ENCODE results near the gene OR11H6. TPM values are rescaled to one million over a fixed set of nuclear protein-coding genes. Genes with fewer than 3 reads are reported as not detected.

OR11H6 gene
- total and polyA plus RNA-seq, 2 of the 4 experiments (the other 2 are of a cell fraction): not detected

GRCh38 chr14:20179880-20180279, 43.6 kb upstream of the OR11H6 start:
- BruUV-seq (replicated peaks): no TSS peak
- no peaks in the 10 kb centered on the region for H3K36me3 ChIP-seq (ENCODE audit: control insufficient read depth, insufficient read depth, low read length)
- H3K9me3 ChIP-seq (ENCODE audit: control insufficient read depth, insufficient read depth, low read length): peaks cover 5% of the 10 kb centered on the region; the same call in 1 of the 2 replicates
- no peaks in the 10 kb centered on the region for H3K27me3 ChIP-seq (ENCODE audit: control insufficient read depth, insufficient read depth, low read length)
- H4K8ac ChIP-seq (ENCODE audit: low read depth in 2 of 2, low read length in 2 of 2): no peak overlapping the region
- no peak overlapping the region for H3K27ac ChIP-seq (ENCODE audit: insufficient read depth, low read length)
- H4K5ac ChIP-seq (ENCODE audit: low read depth, low read length): no peak overlapping the region
- no peak overlapping the region for H3K56ac ChIP-seq (ENCODE audit: extremely low read depth, insufficient read depth, low read length)
- no peak for TF ChIP-seq RAD21 (IDR thresholded peaks at IDR 0.05; ENCODE audit: low read length)
- TF ChIP-seq MXI1 (IDR thresholded peaks at IDR 0.05; ENCODE audit: borderline replicate concordance, low read depth, low read length): no peak
- no peak for TF ChIP-seq SMC3 (IDR thresholded peaks at IDR 0.05; ENCODE audit: low read depth, low read length)
- TF ChIP-seq CTCF (conservative IDR thresholded peaks at IDR 0.05; ENCODE audit: low read depth, low read length): no peak
- TF ChIP-seq CEBPB (IDR thresholded peaks at IDR 0.05; ENCODE audit: low read depth, low read length): no peak
- no peak for TF ChIP-seq POLR2A (IDR thresholded peaks at IDR 0.05; ENCODE audit: low read depth, low read length)
- TF ChIP-seq NFE2L2 (IDR thresholded peaks at IDR 0.05; ENCODE audit: low read depth, low read length): no peak
- no peak for TF ChIP-seq MAFK (IDR thresholded peaks at IDR 0.05; ENCODE audit: low read depth, low read length)
- no peak for TF ChIP-seq USF2 (IDR thresholded peaks at IDR 0.05; ENCODE audit: low read depth, low read length)
- TF ChIP-seq ELK1 (IDR thresholded peaks at IDR 0.05; ENCODE audit: borderline replicate concordance, low read depth, low read length): no peak
- no peak for TF ChIP-seq MAZ (IDR thresholded peaks at IDR 0.05; ENCODE audit: borderline replicate concordance, low read depth, low read length)
- no peak for TF ChIP-seq FOS (IDR thresholded peaks at IDR 0.05; ENCODE audit: low read depth, low read length)
- TF ChIP-seq RFX5 (IDR thresholded peaks at IDR 0.05; ENCODE audit: low read depth, low read length): no peak
- no peak for TF ChIP-seq BHLHE40 (IDR thresholded peaks at IDR 0.05; ENCODE audit: low read depth, low read length)
- TF ChIP-seq CHD1 (IDR thresholded peaks at IDR 0.05; ENCODE audit: low read depth, low read length): no peak
- TF ChIP-seq RCOR1 (IDR thresholded peaks at IDR 0.05; ENCODE audit: insufficient replicate concordance, low read length): no peak
- no peak overlapping the region for H2BK120ac ChIP-seq (ENCODE audit: low read depth, low read length)
- dilution Hi-C loops (cut with HindIII; ENCODE audit: low sequenced_read_pairs, unreplicated experiment): no loop called here
- in situ Hi-C loops (cut with MboI; ENCODE audit: low sequenced_read_pairs): no loop called here
- 50% methylated on average over 2 of the region's 2 CpGs; no CpG with 5 or more reads in 1 of the 2 experiments for WGBS, 2 experiments (ENCODE audit: extremely low coverage in 2 of 2, insufficient read length in 1 of 2)
- H3K4me2 ChIP-seq (ENCODE audit: low read depth, low read length): no peak overlapping the region
- H3K4ac ChIP-seq (ENCODE audit: low read depth, low read length): no peak overlapping the region
- no peaks in the 10 kb centered on the region for H3K9me1 ChIP-seq (ENCODE audit: insufficient read depth, low read length)
- no peak overlapping the region for H2AK9ac ChIP-seq (replicated peaks; ENCODE audit: low read depth, low read length, poor library complexity)
- H3K4me1 ChIP-seq (ENCODE audit: control insufficient read depth, insufficient read depth, low read length): no peaks in the 10 kb centered on the region
- H3K14ac ChIP-seq (replicated peaks; ENCODE audit: low read depth, low read length): no peak overlapping the region
- H3K9ac ChIP-seq (ENCODE audit: low read depth, low read length): no peak overlapping the region
- intact Hi-C loops (cut with micrococcal nuclease): no loop called here
- no peak overlapping the region for H2BK5ac ChIP-seq (ENCODE audit: low read depth, low read length, poor library complexity, severe bottlenecking)
- H4K20me1 ChIP-seq (ENCODE audit: insufficient read depth, low read length): no peaks in the 10 kb centered on the region
- CTCF ChIA-PET: no interaction called here
- H2AFZ ChIP-seq (replicated peaks; ENCODE audit: low read length, poor library complexity): no peak overlapping the region
- POLR2A ChIA-PET (ENCODE audit: unreplicated experiment): no interaction called here
- H2BK20ac ChIP-seq (ENCODE audit: low read depth, low read length): no peak overlapping the region
- H2BK15ac ChIP-seq (ENCODE audit: low read depth, low read length): no peak overlapping the region
- H3K18ac ChIP-seq (ENCODE audit: low read depth, low read length): no peak overlapping the region
- no peaks in the 10 kb centered on the region for H3K79me1 ChIP-seq (ENCODE audit: low read depth in 1 of 2, low read length in 2 of 2)
- H2AK5ac ChIP-seq (ENCODE audit: low read depth, low read length): no peak overlapping the region
- H4K91ac ChIP-seq (ENCODE audit: insufficient read depth, low read depth, low read length): no peak overlapping the region
- no peak overlapping the region for H3K4me3 ChIP-seq (ENCODE audit: insufficient read depth, low read depth, low read length)
- H3K23ac ChIP-seq (ENCODE audit: low read depth, low read length): no peak overlapping the region
- ATAC-seq (ENCODE audit: low read depth) (no peak), DNase-seq (no peak)
